ENCODE measurements around the gene PON1.

The PON1 gene

DNA sequence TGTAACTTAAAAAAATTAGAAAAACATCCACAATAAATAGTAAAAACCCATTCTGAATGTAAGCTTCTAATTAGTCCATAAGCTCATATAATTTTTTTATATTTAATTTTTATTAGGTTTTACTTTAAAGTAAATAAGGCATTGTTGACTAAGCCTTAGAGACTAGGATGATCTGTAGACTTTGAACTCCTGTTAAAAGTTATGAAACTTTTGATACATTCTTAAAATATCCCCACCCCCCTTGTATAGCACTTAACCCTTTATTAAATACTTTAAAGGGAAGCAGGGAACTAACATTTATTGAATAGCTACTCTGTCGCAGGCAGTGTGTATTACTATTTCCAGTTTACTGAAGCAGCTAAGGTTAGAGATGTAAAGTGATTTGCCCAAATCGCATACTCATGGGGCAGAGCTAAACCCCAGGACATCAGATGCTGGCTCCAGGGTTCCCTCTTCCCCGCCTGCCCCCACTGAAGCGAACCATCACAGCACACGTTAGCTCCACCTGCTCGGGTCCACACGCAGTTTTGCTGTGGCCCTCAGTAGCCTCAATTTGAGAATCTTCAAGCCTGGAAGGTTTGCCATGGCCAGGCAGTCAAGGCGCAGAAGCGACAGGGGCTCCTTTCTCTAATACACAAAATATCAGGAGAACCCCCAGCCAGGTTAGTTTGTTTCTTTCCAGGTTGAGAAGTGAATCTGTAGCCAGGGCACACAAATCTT is 762 bp downstream of the PON1 start:
- no peak overlapping the region for H3K4me3 ChIP-seq (ENCODE audit: low read length)

DNA sequence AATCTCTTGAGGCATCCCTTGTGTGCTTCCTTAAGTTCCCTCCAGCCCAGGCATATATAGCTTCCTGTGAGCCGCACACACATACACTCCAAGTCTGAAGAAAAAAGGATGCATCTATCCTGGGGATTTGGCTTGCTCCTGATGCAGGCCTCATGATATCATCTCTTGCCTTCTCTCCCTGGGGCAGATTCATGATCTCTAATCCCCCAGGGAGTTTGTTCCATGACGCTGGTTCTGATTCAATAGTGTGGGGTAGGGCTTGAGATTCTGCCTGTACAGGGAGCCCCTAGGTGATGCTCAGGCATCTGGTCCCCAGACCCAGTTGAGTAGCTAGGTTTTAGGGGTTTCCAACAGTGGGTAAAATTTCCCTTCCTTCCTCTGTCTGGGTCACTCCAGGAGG is 1.5 kb downstream of the PON1 start:
- H3K4me3 ChIP-seq (ENCODE audit: low read length), result no peak overlapping the region
- TF ChIP-seq ZNF274 (IDR thresholded peaks at IDR 0.05; ENCODE audit: low read depth, low read length), result no peak

More for the DNA sequence above, 762 bp downstream of the PON1 start:
- no peak for TF ChIP-seq ZNF274 (IDR thresholded peaks at IDR 0.05; ENCODE audit: low read depth, low read length)

DNA sequence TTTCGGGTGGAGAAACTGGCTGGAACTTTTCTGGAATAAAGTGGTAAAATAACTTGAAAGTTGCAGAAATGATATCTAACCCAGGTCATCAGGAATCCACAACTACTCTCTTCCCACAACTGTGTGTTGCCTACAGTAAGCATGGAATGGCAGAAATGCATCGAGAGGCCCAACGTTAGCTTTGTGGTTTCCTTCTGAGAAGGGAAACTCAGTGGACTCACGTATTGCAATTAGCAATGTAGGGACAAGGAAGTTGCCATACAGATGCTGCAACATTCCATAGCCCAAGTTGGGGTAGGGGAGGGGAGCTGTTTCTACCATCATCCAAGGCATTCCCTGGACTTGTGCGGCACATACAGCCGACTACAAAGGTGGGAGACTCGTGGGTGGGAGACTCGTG is 1.9 kb downstream of the PON1 start:
- TF ChIP-seq ZNF274 (IDR thresholded peaks at IDR 0.05; ENCODE audit: low read depth, low read length), result no peak
- H3K4me3 ChIP-seq (ENCODE audit: low read length), result no peak overlapping the region

DNA sequence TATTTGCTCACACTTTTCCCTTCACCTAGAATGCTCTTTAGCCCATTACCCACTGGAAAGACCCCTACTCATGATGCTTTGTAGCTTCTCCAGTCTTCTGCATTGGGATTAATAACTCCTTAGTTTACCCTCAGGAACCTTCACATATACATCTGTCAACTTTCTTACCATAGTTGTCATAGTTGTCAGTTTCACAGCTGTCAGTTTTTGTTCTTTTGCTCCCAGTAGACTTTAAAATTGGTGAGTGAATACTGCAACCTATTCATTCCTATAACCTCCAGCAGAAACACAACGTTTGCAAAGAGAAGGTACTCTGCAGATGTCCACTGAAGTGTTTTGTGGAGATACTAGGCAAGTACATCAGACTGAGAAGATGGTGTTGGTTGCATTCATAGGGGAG is 2.6 kb downstream of the PON1 start:
- H3K4me3 ChIP-seq (ENCODE audit: low read length), result no peak overlapping the region
- TF ChIP-seq ZNF274 (IDR thresholded peaks at IDR 0.05; ENCODE audit: low read depth, low read length), result no peak

DNA sequence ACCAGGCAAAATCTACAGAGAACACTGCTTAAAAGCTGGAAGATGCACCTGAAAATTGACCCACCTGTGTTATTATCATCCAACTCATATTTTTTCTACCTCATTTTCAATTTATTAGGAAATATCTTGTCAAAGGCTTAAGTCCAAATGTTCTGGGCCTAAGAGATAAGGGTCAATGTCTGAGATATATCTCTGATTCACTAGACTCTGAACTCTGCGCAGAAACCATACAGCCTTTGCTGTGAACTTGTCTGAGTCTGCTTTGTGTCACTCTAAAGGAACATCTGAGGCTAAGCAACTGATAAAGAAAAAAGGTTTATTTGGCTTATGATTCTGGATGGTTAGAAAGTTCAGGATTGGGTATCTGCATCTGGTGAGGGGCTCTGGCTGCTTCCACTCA is 3.7 kb downstream of the PON1 start:
- no peak overlapping the region for H3K4me3 ChIP-seq (ENCODE audit: low read length)
- no peak for TF ChIP-seq ZNF274 (IDR thresholded peaks at IDR 0.05; ENCODE audit: low read depth, low read length)

- no peak for TF ChIP-seq ZNF274 (IDR thresholded peaks at IDR 0.05; ENCODE audit: low read depth, low read length)
- no peak overlapping the region for H3K4me3 ChIP-seq (ENCODE audit: low read length)
These were observed 4.8 kb downstream of the PON1 start for GRCh38 chr7:95319570-95319969.

DNA sequence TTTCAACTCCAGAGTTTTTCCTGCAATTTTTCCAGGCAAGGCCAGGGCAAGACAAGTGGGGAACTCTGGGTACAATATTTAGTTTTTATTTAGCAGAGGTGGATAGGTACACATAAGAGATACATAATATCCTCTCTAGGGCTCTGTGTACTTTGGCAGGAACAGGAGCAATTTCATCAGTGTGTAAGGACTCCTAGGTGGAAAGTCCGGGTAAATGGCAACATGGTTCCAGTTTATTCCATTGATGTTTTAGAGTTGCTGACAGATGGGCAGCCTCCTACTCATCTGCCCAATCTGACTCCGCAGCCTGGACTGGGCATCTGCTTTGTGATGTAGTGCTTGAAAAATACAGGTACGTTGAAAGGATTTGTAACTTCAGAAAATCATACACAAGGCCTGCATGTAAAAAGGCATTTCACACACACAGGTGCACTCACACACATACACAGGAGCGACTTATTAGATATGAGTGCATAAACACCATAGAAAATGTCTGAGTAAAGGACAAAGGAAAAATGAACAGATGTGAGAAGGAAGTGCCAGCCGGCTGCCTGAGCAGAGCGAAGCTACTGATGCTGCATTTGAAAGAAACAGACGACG is 5.7 kb downstream of the PON1 start:
- TF ChIP-seq ZNF274 (IDR thresholded peaks at IDR 0.05; ENCODE audit: low read depth, low read length), result no peak
- no peak overlapping the region for H3K4me3 ChIP-seq (ENCODE audit: low read length)

DNA sequence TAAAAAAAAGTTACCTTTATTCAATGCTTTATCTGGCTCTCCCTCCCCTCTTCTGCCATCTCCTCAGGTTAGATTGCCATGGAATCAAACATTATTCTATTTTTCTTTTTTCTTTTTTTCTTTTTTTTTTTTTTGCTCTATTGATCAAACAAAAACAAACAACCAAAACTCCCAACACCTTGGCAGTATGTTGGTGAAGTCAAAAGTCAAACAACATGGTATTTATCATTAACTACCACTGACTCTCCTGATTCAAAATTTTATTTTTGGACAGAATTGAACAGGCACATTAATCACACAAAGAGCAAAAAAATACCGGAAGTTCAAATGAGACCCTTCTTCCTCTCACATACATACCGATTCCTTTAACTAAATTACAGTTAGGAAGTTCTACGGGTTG is 6.4 kb downstream of the PON1 start:
- TF ChIP-seq ZNF274 (IDR thresholded peaks at IDR 0.05; ENCODE audit: low read depth, low read length), result no peak

DNA sequence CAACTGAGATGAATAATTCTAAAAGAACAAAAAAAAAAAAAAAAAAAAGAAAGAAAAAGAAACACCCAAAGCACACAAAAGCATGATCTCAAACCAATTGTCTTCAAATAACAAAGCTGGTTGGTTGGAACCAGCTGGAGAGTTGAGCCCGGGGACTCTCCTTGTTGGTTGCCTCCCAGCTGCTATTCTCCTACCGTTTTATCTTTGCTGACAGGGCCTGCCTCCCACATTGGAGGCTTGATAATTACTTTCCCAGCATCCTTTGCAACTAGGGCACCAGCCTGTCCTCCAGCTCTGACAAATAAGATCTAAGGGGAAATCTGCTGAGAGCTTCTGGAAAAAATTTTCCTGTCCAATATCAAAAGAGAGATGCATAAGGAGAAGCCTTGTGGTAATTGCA is 6.8 kb downstream of the PON1 start:
- TF ChIP-seq ZNF274 (IDR thresholded peaks at IDR 0.05; ENCODE audit: low read depth, low read length), result no peak
- H3K4me3 ChIP-seq (ENCODE audit: low read length), result no peak overlapping the region

More for the DNA sequence above, 6.4 kb downstream of the PON1 start:
- H3K4me3 ChIP-seq (ENCODE audit: low read length), result no peak overlapping the region

DNA sequence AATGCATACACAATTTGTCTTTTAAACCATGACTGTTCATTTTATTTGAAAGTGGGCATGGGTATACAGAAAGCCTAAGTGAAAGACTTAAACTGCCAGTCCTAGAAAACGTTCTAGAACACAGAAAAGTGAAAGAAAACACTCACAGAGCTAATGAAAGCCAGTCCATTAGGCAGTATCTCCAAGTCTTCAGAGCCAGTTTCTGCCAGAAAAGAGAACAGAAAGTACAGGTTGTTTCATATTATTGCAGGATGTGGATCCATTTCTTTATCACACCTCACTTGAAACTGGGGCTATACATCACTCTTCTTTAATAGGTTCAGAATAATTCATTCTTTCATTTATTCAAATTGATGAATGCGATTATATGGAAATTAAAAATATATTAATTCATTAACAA is 7.7 kb downstream of the PON1 start:
- TF ChIP-seq ZNF274 (IDR thresholded peaks at IDR 0.05; ENCODE audit: low read depth, low read length), result no peak
- H3K4me3 ChIP-seq (ENCODE audit: low read length), result no peak overlapping the region

- no peak for TF ChIP-seq ZNF274 (IDR thresholded peaks at IDR 0.05; ENCODE audit: low read depth, low read length)
- H3K4me3 ChIP-seq (ENCODE audit: low read length), result no peak overlapping the region
These were observed 11.8 kb downstream of the PON1 start for GRCh38 chr7:95312561-95312960.

- H3K4me3 ChIP-seq (ENCODE audit: low read length), result no peak overlapping the region
- no peak for TF ChIP-seq ZNF274 (IDR thresholded peaks at IDR 0.05; ENCODE audit: low read depth, low read length)
These were observed 12.9 kb downstream of the PON1 start for GRCh38 chr7:95311389-95311788.

DNA sequence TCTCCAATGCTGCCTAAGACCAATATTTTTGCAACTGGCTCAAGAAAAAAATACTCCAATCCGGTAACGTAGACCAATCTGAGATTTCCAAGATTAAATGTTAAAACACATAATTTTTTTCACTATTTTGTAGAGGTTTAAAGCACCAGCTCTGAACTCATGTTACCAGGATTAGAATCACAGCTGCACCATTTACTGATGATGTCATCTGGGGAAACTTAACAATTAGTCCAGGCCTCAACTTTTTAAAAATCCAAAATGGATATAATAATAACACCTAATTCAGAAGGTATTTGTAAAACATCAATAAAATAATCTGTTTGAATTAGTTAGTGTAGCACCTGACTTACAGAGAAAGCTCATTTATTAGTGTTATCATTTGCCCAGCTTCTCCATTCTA is 14.4 kb downstream of the PON1 start:
- no peak overlapping the region for H3K4me3 ChIP-seq (ENCODE audit: low read length)
- TF ChIP-seq ZNF274 (IDR thresholded peaks at IDR 0.05; ENCODE audit: low read depth, low read length), result no peak

DNA sequence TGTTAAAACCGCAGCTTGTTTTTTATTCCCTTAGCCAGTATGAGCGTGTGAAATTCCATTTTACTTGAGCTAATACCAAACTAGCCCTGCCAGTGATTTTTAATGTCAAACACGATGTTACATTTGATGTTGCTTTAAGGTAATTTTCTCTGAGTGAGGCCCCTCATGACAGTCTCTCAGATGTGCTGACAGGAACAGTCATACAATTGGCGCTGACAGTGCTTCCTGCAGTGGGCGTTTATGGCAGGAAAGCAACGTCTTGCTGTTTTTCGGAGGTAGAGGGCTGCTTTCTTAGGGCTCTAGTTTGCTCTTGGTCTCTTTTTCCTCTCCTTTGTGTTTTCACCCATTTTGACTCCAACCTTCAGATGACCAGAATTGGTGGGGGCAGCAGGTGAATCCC is 19.3 kb downstream of the PON1 start:
- H3K4me3 ChIP-seq (ENCODE audit: low read length), result no peak overlapping the region
- TF ChIP-seq ZNF274 (IDR thresholded peaks at IDR 0.05; ENCODE audit: low read depth, low read length), result no peak

DNA sequence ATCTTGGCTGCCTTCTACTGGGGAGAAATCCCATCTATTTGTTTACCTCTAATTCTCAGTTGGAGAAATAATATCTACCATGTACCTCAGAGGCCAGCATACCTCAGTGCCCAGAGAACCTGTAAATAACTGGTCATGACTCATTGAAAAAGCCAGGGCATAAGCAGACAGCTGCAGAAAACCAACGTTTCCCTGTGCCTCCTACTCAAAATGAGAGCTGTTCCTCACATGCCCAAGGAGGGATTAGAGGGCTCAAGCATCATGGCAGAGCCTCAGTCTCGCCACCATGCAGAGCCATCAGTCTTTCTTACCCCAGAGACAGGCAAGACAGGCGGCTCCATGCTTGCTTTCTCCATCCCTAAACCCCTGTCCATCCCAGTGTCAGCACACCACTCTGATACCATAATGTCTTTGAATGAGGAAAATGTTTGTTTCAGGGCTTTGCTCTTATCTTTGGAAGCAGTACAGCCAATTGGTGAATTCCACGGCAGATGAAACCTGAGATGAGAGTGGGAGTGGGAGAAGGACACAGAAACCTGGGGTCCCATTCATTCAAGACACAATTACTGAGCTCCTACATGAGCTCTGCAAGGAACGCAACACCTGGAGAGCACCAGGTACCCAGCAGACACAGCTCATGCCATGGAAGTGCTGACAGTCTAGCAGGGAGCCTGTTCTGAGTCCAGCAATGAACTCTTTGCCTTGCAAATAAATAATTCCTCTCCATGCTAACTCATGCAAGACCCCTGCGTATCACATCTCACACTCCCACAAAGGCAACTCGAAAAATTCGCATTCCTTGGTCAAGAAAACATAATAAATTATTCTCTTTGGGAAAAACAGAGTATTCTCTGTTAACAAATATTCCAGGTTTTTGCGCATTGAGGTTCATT is 21.1 kb downstream of the PON1 start:
- no peak for TF ChIP-seq ZNF274 (IDR thresholded peaks at IDR 0.05; ENCODE audit: low read depth, low read length)
- H3K4me3 ChIP-seq (ENCODE audit: low read length), result no peak overlapping the region

All from GM08714 (cell line).